HG03439 (cell line): ENCODE measurements around the gene MAGEA10.
"Not testable (repeated sequence)": the region's sequence is repeated elsewhere in the genome, so short reads cannot be mapped to it uniquely, and the experiment has no call there.

Source experiments
- ATAC-seq: cut with Tn5 transposase; IDR thresholded peaks from one replicate; pipeline ENCODE4 v1.9.1; 2021; ENCODE audit warnings: mild to moderate bottlenecking, moderate library complexity; ENCODE audit not compliant: unreplicated experiment

MAGEA10 gene

DNA sequence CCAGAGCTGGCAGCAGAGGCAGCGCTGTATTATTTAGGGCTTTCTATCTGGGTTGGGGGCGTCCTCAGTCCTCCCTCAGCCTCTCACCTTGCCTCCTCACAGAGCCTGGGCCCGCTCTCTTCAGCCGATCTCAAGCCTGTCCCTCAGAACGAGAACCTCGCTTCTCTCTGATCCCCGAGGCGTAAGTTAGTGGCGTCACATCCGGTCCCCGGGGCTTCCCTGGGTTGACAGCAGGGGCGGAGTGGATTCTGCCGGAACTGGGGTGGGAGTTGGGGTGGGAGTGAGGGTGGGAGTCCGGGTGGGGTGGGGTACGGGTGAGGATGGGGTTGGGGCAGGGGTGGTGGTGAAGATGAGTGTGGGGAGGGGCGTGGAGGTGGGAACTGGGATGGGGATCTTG lies at the start of gene MAGEA10:
Gene MAGEA10 (minus strand): TSS at position 190 of the 397 bp plus-strand sequence. CDS start 2,957 bp downstream, outside the sequence.
- ATAC-seq = no peak

GRCh38 chrX:152177497-152178269 lies 39.3 kb upstream of the MAGEA10 start:
- no peak for ATAC-seq

- no peak for ATAC-seq
These were observed 38.7 kb upstream of the MAGEA10 start for GRCh38 chrX:152177052-152177451.

DNA sequence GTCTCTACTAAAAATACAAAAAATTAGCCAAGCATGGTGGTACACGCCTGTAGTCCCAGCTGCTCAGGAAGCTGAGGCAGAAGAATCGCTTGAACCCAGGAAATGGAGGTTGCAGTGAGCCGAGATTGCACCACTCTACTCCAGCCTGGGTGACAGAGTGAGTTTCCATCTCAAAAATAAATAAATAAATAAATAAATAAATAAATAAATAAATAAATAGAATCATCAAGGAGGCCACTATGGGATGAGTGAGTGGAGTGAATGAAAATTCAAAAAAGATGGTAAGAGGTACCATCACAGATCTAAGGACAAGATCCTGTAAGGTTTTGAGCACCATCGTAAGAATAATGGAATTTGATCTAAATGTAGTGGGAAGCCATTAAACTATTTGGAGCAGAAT lies 37.5 kb upstream of the MAGEA10 start:
- not testable (repeated sequence) for ATAC-seq

DNA sequence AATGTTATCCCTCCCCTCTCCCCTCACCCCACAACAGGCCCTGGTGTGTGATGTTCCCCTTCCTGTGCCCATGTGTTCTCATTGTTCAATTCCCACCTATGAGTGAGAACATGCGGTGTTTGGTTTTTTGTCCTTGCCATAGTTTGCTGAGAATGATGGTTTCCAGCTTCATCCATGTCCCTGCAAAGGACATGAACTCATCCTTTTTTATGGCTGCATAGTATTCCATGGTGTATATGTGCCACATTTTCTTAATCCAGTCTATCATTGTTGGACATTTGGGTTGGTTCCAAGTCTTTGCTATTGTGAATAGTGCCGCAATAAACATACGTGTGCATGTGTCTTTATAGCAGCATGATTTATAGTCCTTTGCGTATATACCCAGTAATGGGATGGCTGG lies 35.5 kb upstream of the MAGEA10 start:
- ATAC-seq = not testable (repeated sequence)

- ATAC-seq = no peak
These were observed 32.2 kb upstream of the MAGEA10 start for GRCh38 chrX:152170621-152171020.

DNA sequence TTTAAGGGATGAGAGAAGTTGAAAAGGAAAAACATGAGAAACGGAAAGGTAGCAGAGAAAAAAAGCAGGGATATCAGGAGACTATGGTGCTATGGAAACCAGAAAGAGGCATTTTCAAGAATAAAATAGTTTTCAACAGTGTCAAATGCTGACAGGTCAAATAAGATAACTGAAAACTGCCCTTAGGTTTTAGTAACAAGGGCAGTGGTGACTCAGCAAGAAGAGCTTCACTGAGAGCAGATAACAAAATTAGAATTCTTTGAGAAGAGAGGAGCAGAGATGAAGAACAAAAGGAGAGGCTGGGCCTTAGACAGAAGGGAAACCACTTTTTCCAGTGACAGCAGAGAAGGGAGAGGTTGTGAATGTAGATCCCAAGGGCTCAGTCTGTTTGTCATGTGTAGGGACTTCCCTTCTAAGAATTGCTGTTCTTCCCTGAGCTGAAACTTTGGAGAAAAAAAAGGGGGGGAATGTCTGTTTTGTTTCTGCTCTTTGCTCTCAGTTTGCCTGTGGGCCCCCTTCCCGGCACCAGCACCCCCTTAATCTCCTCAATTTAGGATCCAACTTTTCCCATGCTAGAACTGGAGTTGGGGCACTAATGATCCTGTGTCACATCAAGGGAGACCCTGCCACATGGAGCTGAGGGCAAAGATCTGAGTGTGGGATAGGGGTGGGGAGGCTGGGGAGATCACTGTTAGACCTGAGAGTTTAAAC lies 26.8 kb upstream of the MAGEA10 start:
- no peak for ATAC-seq

DNA sequence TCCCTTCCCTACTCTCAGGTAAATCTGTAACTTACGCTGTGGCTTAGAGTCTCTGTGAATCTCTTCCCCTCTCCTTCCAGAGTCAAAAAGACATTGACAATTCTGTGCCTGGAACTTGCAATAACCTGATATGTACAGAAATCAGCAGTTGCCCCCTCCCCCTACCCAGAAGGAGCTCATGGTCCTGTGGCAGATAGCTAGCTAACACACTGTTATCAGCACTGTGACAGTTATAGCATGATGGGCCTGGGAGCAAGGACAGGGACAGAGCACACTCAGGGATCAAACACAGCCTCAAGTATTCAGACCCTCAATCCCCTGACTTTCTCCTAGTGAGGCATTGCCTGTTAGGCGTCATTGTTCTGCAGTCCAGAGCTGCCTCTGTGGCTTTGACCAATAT lies 18.7 kb upstream of the MAGEA10 start:
- ATAC-seq = no peak

DNA sequence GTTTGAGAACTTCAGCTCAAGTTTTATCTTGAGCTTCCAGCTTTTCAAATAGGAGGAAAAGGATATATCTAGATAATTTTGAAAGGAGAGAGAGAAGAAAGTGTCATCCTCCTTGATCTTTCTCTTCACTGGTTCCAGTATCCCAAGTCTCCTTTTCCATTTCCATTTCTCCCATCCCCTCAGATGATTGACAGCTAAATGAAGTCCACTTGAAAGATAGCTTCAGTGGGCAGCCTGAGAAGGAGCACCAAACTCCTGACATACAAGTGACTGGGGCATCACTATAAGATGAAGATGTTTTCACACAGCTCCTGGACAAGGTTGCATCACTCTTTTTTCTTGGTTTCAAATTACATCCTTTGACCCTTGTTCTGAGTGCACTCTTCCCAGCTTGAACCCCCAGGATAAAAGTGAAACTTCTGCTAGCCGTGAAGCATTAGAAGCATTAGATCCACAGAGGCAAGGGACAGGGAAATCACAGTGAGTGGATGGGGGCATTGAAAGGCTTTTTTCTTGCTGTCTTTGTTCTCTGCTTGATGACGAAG lies 17.5 kb upstream of the MAGEA10 start:
- no peak for ATAC-seq

DNA sequence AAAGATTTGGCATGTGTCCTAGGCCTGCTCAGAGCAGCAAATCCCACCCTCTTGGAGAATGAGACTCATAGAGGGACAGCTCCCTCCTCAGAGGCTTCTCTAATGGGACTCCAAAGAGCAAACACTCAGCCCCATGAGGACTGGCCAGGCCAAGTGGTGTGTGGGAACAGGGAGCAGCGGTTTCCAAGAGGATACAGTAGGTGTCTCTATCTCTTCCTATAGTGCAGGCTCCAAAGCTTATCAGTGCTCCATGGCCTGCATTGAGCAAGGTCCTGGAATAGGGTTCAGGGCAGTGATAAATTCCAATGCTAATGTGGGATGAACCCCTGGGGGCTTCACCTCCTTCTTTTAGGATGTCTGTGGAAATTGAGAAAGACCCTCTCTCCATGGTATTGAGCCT lies 15.7 kb upstream of the MAGEA10 start:
- ATAC-seq = no peak

DNA sequence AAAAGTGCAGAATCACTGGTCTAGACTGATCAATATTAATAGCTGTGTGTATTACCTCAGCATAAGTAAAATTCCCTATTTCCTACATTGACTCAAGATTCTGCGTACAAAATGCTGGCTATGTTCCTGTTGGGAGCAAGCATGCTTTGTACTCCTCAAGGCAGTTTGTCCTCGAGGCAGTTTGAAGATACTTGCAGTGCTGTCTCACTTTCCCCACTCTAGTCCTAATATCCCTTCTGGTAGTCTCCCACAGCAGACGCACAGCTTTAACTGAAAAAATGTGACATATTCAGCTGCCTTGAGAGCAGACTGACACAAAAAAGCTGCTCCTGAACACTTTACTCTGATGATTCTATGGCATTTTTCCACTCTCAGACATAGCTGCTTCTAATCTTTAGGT lies 12.9 kb upstream of the MAGEA10 start:
- ATAC-seq = no peak

DNA sequence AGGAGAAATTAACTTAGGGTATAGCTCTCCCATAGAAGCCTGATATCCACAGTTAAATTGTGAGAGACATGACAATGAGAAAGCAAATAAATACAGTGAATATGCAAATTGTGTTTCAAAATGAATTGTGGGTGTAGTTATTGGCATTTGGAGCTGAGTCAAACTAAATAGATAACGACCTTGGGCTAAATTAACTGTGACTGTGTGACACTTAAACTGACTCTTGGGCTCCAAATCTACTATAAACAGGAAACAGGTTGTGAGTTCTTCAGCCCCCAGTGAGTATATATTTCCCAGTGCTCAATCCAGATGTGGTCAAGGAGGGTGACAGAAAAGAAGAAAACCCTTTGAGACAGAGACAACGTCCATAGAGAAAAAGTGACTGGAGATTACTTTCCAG lies 11.3 kb upstream of the MAGEA10 start:
- ATAC-seq = no peak

DNA sequence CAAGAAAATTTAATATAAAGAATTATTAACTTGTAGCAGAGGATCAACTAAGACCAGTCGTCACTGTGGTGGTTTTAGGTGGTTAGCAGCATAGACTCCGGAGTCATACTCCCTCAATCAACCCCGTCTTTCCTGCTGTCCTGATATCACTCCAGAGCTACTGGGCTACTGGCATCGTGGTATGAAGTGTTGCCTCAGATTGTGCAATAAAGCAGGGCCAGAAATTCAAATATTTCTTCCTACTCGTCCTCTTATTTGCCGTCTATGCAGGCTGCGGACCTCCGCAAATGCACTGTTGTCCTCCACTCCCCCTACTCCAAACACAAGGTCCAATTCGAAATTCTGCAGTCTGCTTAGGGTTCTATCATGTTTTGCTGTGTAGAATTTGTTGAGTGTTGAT lies 1.2 kb upstream of the MAGEA10 start:
- ATAC-seq = no peak

- ATAC-seq = no peak
These were observed 498 bp downstream of the MAGEA10 start for GRCh38 chrX:152137771-152138387.

DNA sequence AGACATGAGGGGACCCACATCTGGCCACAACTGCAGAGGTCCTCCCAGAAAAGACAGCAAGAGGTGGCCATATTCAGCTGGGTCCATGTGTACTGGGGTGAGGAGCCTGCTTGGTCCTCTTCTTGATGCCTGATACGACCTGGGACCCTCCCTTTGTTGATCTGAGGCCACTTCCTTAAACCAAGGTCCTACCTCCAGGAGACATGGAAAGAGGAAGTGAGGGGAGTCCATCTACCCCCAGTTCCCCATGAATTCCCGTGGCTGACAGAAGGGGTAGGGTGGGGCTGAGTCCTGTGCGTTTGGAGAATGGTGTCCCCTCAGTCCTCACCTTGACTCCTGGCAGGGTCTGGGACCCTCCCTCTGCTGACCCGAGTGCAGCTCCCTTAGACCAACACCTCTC lies 2.1 kb downstream of the MAGEA10 start:
- no peak for ATAC-seq

GRCh38 chrX:152131525-152131924 lies 6.9 kb downstream of the MAGEA10 start:
- ATAC-seq = no peak

- not testable (repeated sequence) for ATAC-seq
These were observed 9.1 kb downstream of the MAGEA10 start for GRCh38 chrX:152129069-152129844.

- no peak for ATAC-seq
These were observed 21.1 kb downstream of the MAGEA10 start for GRCh38 chrX:152117305-152117704.

DNA sequence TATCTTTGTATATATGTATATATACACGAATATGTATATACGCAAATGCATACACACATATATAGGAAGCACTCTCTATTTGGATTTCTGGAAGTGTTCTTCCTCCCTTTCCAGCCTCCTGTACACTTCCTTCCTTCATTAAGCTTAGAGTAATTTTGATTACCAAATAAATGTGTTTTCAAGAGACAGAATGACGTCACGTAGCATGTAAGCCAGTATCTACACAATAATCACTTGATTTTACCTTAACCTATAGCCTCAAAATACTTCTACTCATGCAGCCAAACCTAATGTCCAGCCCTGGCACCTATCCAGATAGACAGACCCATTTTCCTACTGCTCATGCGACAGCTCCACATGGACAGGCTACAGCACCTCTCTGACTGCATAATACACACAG lies 29.9 kb downstream of the MAGEA10 start:
- ATAC-seq = no peak

DNA sequence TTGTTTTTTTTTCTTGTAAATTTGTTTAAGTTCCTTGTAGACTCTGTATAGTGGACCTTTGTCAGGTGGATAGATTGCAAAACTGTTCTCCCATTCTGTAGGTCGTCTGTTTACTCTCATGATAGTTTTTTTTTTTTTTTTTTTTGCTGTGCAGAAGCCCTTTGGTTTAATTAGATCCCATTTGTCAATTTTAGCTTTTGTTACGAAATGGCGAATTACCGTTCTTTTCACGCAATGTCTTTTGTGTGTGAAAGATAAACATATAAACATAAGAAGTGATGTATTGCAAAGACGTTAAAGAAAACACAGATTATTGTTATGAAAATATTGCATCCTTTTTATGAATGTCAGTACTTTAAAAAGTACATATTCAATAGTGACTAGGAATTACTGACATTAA lies 34.5 kb downstream of the MAGEA10 start:
- no peak for ATAC-seq

DNA sequence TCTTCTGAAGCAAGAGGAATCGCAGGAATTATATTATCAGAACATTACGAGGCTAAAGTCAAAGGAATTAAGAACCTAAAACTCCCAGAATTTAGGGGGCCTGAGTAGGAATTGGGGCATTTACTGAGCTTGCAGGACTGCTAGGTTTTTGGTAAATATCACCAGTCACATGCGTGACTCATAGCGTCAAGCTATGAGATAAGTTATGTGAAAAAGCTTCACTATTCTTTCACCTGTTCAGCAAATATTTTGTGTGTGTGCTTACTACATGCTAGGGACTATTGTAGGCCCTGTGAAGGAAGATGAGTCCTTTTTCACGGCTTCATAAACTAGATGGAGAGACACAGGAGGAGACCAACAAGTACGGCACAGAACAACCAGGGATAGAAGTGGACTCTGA lies 52.2 kb downstream of the MAGEA10 start:
- ATAC-seq = no peak
